Measurements from ENCODE around the gene ESYT2. TPM values are rescaled to one million over a fixed set of nuclear protein-coding genes. Genes with fewer than 3 reads are reported as not detected.

ESYT2 gene
- polyA plus RNA-seq, 1 donor, result 47.7 TPM

DNA sequence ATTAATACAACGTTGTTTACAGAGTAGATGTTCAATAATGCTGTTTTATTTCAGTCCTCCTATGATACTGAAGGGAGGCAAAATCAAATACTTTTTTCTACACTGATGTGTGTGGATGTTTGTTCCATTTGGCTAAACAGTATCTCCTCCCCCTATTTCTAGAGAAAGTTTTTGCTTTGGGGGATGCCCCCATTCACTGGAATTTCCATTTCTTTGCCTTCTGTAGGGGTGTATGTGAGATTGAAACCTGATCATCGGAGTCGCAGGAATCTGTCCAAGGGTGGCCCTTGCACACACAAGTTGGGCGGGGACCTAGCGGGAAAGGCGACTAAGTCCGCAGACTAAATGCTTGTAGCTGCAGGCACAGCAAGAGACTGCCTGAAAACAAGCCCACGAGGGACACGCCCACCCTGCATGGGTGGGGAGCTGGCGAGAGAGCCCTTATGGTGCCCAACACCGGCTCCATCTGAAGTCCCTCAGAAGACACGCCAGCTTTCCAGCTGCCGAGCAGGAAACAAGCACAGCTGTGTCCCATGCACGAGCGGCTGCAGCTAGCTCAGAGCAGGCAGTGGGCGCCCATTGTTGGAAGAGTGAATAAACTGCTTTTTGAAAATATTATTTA is 58.0 kb downstream of the ESYT2 start:
- DNase-seq, result no peak

DNA sequence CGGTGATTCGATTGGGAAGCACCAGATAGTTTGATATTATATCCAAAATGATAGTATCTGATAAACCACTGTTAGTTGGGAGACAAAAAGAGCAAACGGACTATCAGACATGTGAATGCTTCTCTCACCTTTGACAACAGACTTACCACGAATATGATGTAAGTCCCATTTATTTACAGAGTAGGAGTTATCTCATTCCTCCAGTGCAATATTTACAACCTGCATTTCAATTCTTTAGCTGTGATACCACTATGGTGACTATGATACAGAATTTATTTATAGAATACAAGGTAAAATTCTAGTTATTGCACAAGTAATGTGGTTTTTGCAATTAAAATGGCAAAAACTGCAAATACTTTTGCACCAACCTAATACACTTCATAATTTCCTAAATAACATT is 61.6 kb downstream of the ESYT2 start:
- DNase-seq, result no peak

DNA sequence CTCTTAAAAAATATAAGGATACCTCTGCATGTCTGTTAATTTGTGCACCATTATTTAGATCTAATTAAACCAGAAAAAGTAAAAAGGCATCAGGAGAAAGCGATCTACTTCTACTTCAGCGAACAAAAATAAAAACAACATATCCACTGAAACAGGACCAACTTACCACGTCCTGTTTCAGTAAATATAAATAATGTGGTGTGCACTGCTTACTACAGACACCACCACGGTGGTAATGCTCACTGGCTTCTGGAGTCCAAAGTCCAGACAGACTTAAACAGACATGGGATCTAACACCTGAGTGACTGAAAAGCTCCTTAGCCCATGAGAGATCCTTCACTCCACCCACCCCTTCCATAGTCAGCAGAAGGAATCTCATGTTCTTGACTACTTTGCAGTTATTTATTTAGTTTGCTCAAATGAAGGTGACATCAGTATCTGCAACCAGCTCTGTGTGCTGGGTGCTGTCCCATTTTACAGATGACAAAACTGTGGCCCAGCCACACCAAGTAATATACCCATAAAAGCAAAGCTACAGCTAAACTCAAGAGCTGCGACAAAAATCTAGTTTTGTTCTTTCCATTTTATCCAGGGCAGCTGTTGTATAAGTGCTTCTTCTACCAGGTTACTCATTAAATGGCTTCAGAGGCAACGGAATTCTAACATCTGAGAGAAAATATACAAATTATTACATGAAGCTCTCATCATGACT is 62.6 kb downstream of the ESYT2 start:
- no peak for DNase-seq

DNA sequence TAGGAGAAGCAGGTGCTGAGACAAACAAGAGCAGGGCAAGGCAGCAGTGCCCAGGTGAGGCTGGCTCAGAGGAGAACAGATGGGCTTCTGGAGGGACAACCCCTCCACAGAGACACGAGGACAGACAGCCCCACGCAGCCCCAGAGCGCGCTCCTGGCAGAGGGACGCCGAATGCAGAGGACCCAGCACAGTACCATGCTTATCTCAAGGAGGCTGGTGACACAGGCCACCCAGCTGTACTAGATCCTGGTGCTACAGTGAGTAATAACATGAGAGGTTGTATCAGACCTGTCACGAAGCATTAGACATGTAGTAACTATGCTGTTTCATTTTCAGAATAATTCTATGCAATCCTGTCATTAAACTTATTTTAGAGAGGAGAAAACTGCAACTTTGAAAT is 64.3 kb downstream of the ESYT2 start:
- DNase-seq, result no peak

DNA sequence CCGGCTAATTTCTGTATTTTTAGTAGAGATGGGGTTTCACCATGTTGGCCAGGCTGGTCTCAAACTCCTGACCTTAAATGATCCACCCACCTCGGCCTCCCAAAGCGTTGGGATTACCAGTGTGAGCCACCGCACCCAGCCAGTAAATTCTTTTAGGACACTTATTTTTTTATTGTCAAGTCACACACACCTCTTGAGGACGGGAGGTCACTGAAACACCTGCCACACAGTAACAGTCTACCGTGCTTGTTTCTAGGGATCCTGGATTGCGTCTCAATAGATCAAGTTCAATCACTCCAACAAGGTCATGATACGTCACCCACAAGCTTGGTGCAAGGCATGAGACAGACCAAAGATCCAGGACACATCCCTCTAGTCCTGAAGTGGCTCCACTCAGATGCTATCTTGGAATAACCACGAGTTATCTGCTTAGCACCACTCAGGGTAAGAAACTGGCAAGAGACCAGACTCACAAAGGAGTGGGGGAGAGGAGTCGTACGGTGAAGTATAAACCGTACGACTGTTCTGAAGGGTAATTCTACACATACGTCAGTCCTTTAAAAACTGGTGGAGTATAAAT is 65.8 kb downstream of the ESYT2 start:
- DNase-seq, result no peak

DNA sequence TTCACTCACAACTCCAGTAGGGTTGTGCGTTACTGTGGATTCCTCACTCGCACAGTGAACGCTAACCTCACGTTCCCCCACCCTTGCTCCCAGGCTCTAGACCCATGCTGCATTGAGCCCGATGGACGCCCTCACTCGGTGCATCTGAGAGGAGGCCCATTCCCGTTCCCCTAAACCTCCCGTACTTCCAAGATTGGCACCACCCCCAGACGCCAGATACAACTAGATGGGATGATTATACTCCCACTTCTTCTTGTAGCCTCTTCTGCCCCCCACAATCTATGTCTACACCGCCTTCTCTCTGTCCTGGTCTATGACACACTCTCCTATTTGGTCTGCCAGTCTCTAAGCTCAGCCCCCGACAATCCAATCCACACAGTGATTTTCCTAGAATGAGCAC is 67.4 kb downstream of the ESYT2 start:
- DNase-seq, result no peak

DNA sequence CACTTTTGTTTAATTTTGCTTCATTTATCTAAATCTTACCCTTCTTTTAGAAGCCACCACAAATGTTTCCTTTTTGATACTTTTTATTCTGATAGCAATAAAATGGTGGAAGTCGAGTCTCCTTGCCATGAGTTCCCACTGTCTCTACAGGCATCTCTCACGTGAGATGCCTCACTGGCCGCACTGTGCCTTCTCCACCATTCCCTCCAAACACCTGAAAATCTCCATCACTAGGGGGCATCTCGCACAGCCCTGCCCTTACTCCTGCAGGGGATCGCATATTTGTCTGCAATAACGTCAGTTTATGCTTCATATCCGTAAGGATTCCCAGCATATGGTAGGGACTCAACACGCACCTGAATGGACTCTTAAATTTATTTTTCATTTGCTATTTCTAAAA is 68.4 kb downstream of the ESYT2 start:
- no peak for DNase-seq

DNA sequence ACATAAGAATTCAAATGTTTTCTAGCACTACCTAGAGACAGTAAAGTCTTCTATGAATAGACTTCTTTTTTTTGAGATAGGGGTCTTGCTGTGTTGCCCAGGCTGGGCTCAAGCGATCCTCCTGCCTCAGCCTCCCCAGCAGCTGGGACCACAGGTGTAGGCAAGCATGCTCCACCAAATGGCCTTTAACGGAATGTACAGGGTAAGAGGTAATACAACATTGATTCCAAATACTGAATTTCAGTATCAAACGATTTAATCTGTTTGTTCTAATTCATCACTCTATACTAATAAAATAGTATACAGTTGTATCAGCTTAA is 68.9 kb downstream of the ESYT2 start:
- no peak for DNase-seq

DNA sequence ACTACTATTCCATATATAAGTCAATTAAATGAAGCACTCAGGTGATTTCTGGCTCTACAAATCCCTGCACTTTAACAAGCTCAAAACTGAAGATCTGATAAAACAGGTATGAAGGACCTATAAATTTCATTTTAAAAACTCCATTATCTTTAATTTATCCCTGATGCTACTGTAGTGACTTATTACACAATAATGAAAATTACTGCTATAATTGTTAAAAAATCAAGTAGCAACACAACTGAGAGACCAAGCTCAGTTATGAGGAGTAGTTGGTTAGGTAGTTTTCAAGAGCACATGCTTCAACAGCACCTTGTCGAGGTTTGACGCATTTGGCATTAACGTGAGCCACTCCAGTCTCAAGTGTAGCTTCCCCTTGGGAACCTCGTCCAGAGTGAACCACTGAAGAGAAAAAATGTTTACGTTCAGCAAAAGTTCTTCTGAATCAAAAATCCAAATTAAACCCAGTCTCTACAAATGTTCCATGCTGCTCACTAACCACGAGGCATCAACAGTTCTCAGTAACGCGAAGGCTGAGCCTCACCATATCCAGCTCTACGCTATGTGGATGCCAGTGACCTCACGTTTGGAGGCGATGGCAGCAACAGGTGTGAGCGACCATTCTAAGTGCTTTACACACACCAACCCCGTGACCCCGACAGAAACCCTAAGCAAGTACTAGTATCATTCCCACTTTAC is 69.4 kb downstream of the ESYT2 start:
- DNase-seq, result no peak

DNA sequence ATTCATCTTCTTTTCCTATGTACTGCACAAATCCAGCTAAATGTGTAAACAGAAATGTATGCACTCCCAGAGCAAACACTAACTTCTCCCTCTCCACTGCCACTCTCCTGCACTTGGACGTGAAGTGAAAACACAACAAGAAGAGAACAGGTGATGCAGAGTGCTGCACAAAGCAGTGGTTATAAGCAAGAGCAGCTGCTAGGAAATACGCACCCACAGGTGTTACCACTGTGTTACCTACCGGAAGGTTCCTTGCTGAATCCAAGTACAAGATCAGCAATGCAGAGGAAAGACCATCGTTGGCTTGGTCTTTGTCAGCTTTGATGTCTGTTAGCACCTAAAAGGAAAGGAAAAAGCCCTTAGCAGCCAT is 70.1 kb downstream of the ESYT2 start:
- DNase-seq, result no peak

DNA sequence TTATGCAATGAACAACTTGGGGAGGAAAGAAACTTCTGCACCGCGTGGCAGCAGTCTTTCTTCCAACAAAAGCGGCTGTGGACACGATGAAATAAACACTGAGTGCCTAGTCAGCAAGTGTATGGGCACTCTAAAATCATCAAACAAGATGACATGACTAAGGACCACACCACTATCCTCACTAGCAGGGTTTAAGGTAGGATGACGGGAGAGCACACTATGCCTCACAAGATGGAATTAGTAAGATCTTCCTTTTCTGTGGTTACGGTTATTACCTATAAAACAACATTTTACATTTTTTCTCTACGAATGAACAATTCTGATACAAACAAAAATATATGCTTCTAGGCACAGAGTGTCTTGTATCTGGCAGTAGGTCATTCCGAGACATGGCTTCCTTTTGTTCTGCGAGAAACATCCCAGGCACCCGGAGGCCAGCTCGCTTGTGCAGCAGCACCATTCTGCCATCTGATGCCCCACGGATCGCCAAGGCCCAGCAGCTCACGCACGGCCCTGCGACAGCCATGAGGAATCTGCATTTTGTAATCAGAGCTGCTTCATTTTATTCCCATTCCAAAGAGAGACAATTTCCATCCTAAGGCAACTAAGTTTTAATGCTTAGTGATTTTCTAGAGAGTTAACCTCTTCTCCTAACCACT is 70.6 kb downstream of the ESYT2 start:
- no peak for DNase-seq

DNA sequence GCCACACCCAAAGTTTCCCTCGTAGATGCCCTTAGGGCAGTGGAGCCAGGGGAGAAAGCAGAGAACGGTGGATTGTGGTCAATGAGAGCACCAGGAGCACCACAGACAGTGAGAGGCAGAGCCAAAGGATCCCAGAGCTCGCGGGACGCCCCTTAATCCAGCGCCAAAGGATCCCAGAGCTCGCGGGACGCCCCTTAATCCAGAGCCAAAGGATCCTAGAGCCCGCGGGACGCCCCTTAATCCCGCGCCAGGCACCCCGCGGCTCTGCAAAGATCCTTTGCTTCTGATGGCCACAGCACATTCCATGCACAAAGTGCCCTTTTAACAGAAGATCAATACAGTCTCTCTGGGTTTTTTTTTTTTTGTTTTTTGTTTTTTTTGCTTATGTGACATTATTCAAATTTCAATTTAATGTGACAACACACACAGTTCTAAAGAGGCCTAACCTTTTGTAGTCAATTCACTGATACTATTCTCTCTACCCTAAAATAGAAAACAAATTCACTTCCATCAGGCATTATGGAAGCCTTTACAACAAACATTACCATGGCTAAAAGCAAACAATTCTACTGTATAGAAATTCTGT is 71.8 kb downstream of the ESYT2 start:
- no peak for DNase-seq

DNA sequence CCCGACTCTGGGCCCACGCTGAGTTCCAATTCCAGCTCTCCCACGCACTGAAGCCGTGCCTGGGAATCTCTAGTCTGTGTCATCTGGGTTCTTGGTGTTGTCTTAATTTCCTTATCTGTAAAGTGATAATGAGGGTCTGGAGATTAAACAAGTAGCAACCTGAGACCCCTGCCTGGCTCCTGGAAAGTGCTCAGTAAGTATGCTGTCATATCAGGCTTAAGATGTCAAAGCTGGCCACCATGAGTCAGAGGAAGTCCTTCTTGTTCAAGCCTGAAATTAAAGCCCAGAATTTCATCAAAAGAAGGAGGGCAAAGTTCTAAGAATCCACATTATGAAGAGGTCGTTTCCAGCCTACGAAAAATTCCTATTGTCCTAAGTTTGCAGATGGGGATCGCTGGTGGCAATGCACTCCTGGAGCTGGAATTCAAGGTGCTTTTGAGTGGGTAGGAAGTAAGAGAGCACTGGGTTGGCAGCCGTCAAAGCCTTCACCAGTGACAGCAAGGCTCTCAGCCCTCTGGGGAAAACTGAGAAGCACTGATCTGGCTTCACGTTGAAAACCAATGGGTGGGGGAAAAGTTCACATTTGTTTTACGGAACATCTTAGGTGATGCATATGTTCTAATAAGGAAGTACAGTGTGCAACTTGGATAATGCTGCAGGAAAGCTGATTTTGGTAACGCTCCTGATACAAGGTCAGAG is 74.4 kb downstream of the ESYT2 start:
- no peak for DNase-seq

DNA sequence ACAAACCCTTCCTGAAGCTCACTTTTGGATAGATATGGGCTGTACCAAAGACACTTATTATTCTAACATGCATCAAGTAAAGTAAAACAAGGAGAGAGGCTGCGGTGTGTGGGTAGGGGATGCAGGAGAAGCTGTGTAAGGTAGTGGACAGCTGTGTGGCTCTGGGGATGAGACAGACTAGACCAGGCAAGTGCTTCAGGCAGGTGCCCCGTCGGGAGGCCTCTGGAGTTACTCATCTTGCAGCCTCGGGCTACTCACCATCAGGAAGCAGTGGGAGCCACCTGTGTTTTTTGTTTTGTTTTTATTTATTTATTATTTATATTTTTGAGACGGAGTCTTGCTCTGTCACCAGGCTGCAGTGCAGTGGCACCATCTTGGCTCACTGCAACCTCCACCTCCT is 75.4 kb downstream of the ESYT2 start:
- DNase-seq, result no peak

DNA sequence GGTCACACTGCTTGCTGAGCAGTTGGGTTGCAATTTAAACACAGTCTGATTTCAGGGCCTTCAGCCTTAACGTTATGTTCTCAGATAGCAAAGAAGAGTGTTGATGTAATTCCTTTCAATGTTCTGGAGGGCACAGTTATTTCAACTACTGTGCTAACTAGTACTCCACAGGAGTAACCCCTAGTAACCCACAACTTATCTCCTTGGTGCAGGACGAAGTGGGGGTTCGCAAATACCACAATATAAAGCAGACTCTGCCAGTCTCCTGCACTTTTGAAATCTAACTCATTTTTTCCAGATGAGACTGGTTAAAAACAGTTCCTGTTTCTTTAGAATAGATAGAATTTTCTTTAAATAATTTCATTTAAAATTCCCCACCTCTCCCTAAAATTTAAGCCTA is 77.6 kb downstream of the ESYT2 start:
- no peak for DNase-seq

DNA sequence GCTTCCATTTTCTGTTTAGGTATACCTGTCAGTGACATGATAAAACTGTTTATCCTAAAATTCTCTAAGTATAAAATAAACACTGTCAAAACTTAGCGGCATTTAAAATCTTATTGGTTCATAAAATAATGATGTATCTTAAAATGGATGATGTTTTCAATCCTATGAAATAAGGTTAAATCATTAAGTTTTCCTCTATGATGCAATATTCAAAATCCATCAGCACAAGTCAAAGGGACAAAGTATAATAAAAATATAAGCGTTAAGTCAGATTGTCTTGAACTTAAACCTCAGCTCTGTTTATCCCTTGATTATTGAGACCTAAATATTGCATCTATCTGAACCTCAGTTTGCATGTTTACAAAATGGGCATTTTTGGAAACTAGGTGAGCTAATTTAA is 78.1 kb downstream of the ESYT2 start:
- DNase-seq, result no peak

DNA sequence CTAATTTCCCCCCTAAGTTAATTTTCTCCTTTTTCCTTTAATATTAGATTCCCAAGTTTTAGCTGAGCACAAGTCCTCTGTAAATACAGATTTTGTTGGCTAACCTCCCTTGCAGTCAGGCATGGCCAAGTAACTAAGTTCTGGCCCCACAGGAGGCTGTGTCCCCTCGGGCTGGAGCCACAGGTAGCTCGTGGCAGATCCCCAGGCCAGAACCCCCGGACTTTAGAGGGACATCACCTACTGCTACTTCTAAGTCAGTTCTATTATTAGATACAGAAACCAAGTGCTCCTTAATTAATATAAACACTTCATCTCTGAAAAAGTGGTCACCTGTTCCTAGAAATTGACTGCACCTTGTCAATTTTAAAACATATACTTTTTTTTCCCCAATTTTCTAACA is 78.6 kb downstream of the ESYT2 start:
- DNase-seq, result no peak

DNA sequence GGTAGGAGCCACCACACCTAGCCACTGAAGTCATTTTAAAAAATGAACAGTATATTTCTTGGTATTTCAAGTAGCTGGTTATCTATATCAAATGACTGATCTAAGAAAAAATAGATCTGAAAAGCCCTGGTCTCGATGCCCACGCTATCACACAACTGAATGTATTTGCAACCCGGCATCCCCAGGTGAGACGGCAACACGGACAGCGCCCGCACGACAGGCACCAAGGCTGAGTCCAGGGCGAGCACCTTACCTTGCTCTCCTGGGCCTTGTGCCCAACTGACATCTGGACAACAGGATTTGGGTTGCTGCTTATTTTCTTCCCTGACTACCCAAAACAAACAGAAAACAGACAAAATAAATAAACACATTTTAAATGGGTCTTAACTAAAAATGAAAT is 79.9 kb downstream of the ESYT2 start:
- DNase-seq, result no peak

DNA sequence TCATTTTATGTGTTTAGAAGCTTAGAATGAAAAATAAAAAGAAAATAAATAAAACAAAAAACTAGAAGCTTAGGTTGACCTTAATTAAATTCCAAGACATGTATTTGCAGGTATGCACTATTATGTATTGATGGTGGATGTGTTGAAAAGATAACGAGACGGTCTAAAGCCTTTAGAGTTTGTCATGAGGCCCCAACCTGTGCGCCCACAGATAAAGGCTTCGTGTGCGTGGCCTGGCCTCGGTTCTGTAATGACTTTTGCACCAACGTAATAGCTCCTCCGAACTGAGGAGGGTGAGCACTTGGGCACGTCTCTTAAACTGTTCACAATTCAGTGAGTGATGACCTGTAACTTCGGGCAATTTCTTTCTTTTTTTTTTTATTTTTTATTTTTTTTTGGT is 81.0 kb downstream of the ESYT2 start:
- DNase-seq, result no peak

DNA sequence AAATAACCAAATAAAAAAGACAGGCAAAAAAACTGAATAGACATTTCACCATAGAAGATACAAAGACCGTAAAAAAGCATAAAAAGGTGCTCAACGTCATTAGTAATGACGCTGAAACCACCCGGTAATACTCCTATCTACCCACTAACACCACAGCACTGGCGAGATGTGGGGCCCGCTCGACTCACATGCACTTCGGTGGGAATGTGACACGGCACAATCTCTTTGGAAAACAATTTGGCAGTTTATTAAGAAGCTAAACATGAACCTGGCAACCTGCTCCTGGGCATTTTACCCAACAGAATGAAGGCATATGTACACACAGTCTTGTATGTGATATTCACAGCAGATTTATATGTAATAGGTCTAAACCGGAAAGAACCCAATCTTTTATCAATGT is 81.9 kb downstream of the ESYT2 start:
- no peak for DNase-seq

DNA sequence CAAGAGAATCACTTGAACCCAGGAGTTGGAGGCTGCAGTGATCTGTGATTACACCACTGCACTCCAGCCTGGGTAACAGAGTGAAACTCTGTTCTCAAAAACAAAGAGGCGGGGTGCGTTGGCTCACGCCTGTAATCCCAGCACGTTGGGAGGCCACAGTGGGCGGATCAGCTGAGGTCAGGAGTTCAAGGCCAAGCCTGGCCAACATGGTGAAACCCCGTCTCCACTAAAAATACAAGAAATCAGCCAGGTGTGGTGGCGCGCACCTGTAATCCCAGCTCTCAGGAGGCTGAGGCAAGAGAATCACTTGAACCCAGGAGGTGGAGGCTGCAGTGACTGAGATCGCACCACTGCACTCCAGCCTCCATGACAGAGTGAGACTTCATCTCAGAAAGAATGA is 82.4 kb downstream of the ESYT2 start:
- no peak for DNase-seq
